Activated CD4-positive, alpha-beta T cell treated with anti-CD3 and anti-CD28 coated beads for 1 hour (primary cell): ENCODE data around the gene GRIK3.

Experiments
- DNase-seq: peaks from one replicate; pipeline ENCODE4 v3.0.0-alpha.2; 2020

The GRIK3 gene

DNA sequence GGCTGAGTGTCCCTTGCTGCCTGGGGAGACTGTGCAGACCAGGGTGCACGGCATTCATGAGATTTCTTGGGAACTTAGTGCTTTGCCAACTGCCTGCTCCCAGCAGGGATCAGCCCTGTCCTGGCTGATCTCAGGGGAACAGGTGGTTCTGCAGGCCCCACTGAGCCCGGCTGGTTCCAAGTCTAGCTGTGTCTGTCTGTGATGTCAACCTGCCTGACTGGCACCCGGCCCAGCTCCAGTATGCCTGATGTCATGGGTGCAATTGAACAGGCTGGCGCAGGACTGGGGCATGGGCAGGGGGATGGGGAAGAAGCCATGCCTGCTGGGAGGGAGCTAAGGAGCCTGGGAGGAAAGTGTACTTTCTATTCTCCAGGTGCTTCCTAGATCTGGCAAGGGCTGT is 227.1 kb downstream of the GRIK3 start:
- no peak for DNase-seq

DNA sequence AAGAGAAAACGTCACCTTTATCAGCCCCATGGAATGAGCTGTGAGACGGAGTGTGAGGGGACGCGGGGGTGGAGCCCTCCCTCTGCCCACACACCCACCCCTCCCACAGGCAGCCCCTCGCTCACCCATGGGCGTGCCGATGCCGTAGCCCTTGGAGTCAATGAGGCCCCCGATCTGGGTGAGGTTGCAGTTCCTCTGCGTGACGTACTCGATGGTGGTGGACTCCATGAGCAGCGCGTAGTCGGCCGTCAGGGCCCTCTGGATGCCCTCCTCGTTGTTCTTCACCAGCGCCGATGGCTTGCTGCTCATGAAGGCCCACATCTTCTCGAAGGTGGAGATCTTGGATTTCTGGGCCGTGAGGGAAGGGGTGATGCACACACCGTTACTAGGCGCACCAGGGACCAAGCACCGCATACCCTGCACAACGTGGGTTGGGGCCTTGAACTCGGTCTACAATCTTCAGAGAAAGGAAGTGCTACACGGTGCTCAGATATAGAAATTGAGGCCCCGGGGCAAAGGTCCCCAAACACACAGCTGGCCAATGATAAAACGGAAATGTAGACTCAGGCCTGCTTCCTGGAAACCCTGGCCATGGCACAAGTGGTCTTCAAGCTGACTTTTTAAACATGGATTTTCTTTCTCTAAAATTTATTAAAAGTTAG is 228.2 kb downstream of the GRIK3 start:
- DNase-seq = no peak

DNA sequence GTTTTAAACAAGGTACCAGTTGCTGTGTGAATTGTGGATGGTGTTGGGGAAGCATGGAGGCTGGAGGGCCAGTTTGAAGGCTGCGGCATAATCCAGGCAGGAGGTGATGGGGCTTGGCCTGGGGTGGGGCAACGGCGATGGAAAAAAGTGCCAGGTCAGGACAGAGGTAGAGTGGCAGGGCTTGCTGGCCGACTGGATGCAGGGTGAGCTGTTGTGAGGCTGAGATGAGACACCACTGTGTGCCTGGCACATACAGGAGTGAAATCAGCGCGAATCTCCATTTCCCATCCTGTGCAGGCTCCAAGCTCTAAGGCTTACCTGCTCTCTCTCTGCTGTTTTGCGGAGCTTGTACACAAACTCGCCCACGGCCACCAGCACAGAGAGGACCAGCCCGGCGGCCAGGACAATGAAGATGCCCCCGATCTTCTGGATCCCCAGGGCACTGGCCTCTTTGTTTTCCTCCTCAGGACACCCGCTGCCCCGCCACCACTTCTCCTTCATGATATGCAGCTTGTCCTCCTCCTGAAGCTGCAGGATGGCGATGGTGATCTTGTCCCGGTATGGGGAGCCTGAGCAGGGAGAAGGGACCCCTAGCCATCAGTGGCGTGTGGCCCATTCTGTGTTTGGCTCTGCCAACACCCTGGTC is 229.5 kb downstream of the GRIK3 start:
- no peak for DNase-seq

GRCh38 chr1:36803868-36804570 is 230.3 kb downstream of the GRIK3 start:
- DNase-seq = no peak

GRCh38 chr1:36802018-36802417 is 232.3 kb downstream of the GRIK3 start:
- DNase-seq = no peak

GRCh38 chr1:36797761-36798160 is 236.6 kb downstream of the GRIK3 start:
- no peak for DNase-seq

DNA sequence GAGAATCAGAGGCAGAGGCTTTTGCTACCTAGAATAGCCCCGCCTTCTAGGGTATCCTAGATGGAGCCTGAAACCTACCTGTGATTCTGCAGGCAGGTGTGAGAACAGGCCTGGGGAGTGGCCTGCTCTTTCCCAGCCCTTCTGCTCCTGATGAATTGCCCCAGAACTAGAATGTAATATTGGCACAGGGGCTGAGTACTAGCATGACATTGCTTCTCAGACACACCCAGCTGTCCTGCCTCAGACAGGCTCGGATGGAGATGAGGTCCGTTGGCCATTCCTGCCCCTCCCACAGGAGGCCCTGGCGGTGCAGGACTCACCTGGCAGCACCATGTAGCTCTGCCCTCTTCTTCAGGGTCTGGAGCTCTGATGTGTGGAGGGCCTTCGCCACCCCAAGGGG is 237.6 kb downstream of the GRIK3 start:
- DNase-seq = no peak

- no peak for DNase-seq
Measured at GRCh38 chr1:36796106-36796590, 238.2 kb downstream of the GRIK3 start.

DNA sequence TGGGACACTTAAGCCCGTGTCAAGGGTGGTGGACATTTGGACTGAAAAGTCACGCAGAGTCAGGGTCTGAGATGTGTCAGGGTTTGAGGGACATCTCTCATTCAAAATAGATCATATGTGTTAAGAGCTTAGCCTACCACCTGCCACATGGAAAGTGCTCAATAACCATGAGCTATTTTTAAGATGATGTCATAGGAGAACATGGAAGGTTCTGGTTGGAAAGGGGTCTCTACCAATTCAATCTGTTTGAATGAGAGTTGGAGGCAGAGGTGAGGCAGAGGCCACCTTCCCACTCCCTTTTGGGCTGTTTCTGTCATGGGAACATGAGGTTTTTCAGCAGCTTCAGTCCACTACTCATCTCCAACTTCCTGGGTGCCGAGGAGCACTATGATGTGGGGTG is 239.9 kb downstream of the GRIK3 start:
- no peak for DNase-seq

GRCh38 chr1:36793452-36793851 is 240.9 kb downstream of the GRIK3 start:
- no peak for DNase-seq

- no peak for DNase-seq
Measured at GRCh38 chr1:36792292-36792691, 242.0 kb downstream of the GRIK3 start.

DNA sequence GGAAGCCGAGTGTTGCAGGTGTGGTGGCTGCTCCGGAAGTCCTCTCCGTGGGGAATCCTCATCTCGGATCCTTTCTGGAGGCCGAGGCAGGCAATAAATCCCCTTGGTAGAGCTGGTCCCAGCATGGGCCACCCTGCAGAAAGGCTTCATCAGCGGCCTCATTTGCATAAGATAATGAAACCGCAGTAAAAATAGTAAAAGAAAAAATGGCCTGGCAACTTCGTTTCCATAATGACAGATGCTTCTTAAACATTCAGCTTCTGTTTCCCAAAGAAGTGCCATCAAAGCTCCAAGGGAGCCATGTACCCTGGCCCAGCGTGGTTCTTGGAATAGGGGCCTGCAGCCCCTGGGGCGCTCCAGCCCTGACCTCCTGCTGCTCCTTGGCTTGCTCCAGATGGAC is 244.1 kb downstream of the GRIK3 start:
- DNase-seq = no peak

- DNase-seq = no peak
Measured at GRCh38 chr1:36789535-36789934, 244.8 kb downstream of the GRIK3 start.

DNA sequence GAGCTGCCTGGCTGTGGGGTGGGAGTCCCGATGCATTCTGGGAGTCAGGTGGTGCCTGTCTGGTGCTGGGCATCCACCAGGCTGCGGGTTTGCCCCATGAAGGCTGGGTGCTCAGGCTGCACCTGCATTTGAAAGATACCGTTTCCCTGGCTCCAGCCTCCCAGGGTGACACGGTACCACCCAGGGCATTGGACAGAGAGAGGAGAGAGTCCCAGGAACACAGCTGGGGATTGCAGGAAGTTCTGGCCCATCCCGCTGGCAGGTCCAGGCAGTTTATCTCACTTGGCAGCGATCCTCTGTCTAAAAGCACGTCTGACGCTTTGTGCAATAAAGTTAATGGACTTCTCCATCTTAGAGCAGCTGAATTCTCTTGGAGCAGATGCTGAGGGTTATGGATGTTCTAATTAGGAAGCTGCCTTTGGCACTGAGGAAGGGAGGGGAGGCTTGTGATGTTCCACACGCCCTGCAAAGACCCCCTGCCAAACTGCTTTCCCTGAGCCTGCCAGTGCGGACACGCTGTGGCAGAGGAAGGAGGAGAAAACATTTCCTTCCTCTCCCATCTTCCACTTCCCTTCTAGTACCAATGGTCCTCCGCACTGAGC is 246.9 kb downstream of the GRIK3 start:
- DNase-seq = no peak

GRCh38 chr1:36786425-36786824 is 247.9 kb downstream of the GRIK3 start:
- DNase-seq = no peak

GRCh38 chr1:36784147-36784859 is 250.0 kb downstream of the GRIK3 start:
- DNase-seq = no peak

DNA sequence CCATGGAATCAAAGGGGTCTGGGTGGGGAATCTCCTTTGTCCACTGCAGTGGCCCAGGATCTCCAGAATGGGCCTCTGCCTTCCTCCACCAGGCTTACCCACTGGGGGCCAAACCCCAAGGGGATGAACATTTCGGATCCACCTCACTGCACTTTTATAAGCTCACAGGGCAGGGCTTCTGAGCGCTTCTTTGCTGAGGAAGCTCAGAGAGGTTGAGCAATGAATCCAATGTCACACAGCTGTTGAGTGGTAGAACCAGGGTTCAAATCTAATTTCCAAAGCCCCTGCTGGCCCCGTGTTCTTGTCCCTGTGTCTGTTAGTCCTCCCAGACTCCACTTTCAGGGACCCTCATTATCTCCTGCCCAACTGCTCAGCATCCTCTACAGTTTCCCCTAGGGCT is 250.8 kb downstream of the GRIK3 start:
- no peak for DNase-seq

GRCh38 chr1:36782785-36783184 is 251.5 kb downstream of the GRIK3 start:
- DNase-seq = no peak

- DNase-seq = no peak
Measured at GRCh38 chr1:36782085-36782484, 252.2 kb downstream of the GRIK3 start.

- no peak for DNase-seq
Measured at GRCh38 chr1:36781098-36781497, 253.2 kb downstream of the GRIK3 start.

GRCh38 chr1:36778740-36779139 is 255.6 kb downstream of the GRIK3 start:
- DNase-seq = no peak

DNA sequence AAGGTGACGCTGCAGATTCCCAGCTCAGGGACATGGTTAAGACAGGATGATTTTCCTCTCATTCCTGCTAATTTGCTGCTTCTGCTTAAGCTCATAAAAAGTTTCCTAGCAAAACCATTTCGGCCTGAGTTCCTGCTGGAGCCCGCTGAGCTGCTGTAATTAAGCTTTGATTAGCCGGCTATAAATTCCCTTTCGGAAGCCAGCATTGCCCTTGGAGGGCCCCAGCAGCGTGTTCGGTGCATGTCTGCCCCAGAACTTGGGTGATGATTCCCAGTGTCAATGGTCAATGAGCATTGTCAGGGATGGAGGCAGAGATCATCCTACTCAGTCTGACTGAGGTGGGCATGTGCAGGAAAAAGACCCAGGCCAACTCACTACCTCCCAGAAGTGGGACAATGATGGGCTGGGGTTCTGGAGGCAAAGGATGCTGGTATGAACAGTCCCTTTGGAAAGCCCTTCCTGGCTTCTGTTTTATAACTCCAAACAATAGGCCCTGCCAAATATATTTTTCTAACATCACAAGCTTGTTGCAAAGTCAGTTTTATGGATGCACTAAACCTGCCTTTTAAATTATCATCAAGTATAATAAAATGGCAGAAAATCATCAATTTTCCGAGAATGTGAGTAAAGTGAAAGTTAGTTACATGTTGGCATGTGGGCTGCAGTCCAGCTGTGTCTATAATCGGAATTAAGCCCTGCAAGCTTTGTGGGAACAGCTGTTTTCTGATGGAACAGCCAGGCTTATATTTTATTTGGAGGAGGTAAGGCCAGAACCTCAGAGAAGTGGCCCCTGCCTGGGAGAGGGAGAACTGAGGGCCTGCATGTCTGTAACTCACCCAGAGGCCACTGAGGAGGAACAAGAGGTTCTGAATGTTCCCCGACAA is 257.1 kb downstream of the GRIK3 start:
- DNase-seq = no peak
